Thyroid gland (tissue), 4 donors: Measurements from ENCODE around the gene OR2T1. TPM values are rescaled to one million over a fixed set of nuclear protein-coding genes. Genes with fewer than 3 reads are reported as not detected.

Experiments used
- DNase-seq, 2 donors: peaks; one replicate each; pipeline ENCODE4 v3.0.0-alpha.2; 2019
- H3K27ac ChIP-seq, 3 donors: fragments of 200-600 bp; sonication (generic); 1 replicate in 2 of 3; 2 replicates in 1 of 3; pipeline ENCODE4 v1.5.1; 2016 to 2019; ENCODE audit warnings: mild to moderate bottlenecking in 1 of 3, moderate library complexity in 1 of 3
- H3K27me3 ChIP-seq: fragments of 200-600 bp; sonication (generic); one replicate; pipeline ENCODE4 v1.5.1; 2019
- H3K36me3 ChIP-seq, 2 donors: fragments of 200-600 bp; sonication (generic); one replicate each; pipeline ENCODE4 v1.5.1; 2016 to 2019
- H3K4me1 ChIP-seq, 2 donors: fragments of 200-600 bp; sonication (generic); one replicate each; pipeline ENCODE4 v1.5.1; 2017 to 2019
- H3K4me3 ChIP-seq, 3 donors: fragments of 200-600 bp; sonication (generic); replicated peaks in 1 of 3; 1 replicate in 2 of 3; 2 replicates in 1 of 3; pipeline ENCODE4 v1.5.1; 2016; ENCODE audit warnings: mild to moderate bottlenecking in 1 of 3
- H3K9me3 ChIP-seq: fragments of 200-600 bp; sonication (generic); one replicate; pipeline ENCODE4 v1.5.1; 2017
- POLR2A ChIP-seq, 2 donors: fragments of 450-650 bp; IDR thresholded peaks; one replicate each; pipeline ENCODE4 v1.6.1; 2017; ENCODE audit warnings: antibody characterized with exemption in 2 of 2, mild to moderate bottlenecking in 2 of 2, moderate library complexity in 1 of 2
- WGBS, 2 donors: methylation state at CpG; one replicate each; pipeline ENCODE4 v1.1.5; 2017; 5-methylcytosine and 5-hydroxymethylcytosine counted together
- intact Hi-C: fragments of 100-400 bp; cut with DNase I; formaldehyde crosslinking; loops from one replicate; pipeline ENCODE4 v1.15.1; 2023
- total RNA-seq, 4 donors: library from RNA; depleted of rRNA; stranded (reverse); fragments of >200 nt; gene quantifications; one replicate each; pipeline ENCODE4 v1.2.3, GENCODE V29; 2016
- TF ChIP-seq, protein P1 (sequence below), 6 experiments: fragments of 200-600 bp in 3 of 6; fragments of 450-650 bp in 3 of 6; sonication (generic) in 3 of 6; IDR thresholded peaks; one replicate each; pipeline ENCODE4 v1.5.1; 2016 to 2019; ENCODE audit warnings: antibody characterized with exemption in 6 of 6, mild to moderate bottlenecking in 2 of 6, inconsistent platforms in 1 of 6, moderate library complexity in 1 of 6

OR2T1 gene
- total RNA-seq, 4 donors from 2014 or later = not detected

GRCh38 chr1:248373761-248374160 lies 29.1 kb upstream of the OR2T1 start:
- no peaks in the 10 kb centered on the region for H3K4me1 ChIP-seq
- H3K36me3 ChIP-seq = no peaks in the 10 kb centered on the region
- TF ChIP-seq POLR2A (IDR thresholded peaks at IDR 0.05) = no peak
- TF ChIP-seq, protein P1, sequence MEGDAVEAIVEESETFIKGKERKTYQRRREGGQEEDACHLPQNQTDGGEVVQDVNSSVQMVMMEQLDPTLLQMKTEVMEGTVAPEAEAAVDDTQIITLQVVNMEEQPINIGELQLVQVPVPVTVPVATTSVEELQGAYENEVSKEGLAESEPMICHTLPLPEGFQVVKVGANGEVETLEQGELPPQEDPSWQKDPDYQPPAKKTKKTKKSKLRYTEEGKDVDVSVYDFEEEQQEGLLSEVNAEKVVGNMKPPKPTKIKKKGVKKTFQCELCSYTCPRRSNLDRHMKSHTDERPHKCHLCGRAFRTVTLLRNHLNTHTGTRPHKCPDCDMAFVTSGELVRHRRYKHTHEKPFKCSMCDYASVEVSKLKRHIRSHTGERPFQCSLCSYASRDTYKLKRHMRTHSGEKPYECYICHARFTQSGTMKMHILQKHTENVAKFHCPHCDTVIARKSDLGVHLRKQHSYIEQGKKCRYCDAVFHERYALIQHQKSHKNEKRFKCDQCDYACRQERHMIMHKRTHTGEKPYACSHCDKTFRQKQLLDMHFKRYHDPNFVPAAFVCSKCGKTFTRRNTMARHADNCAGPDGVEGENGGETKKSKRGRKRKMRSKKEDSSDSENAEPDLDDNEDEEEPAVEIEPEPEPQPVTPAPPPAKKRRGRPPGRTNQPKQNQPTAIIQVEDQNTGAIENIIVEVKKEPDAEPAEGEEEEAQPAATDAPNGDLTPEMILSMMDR (IDR thresholded peaks at IDR 0.05) = no peak
- no peak overlapping the region for H3K27ac ChIP-seq
- no peak for DNase-seq
- WGBS, 2 donors = 68 to 73% methylated on average over 4 of the region's 4 CpGs
- H3K4me3 ChIP-seq = no peak overlapping the region
- intact Hi-C loops = no loop called here
- H3K9me3 ChIP-seq = no peaks in the 10 kb centered on the region
- H3K27me3 ChIP-seq = no peaks in the 10 kb centered on the region

GRCh38 chr1:248375446-248375845 lies 27.4 kb upstream of the OR2T1 start, which contains the start of gene OR2T6:
TSS of gene OR2T6 (plus strand) at chr1:248375746. CDS start at chr1:248387609, 11,863 bp downstream.
- H3K4me1 ChIP-seq = no peaks in the 10 kb centered on the region
- no peaks in the 10 kb centered on the region for H3K36me3 ChIP-seq
- no peak for DNase-seq
- no peaks in the 10 kb centered on the region for H3K27me3 ChIP-seq
- no peak within 1 kb of the TSS for H3K27ac ChIP-seq
- no peak for TF ChIP-seq POLR2A (IDR thresholded peaks at IDR 0.05)
- TF ChIP-seq, protein P1 (IDR thresholded peaks at IDR 0.05) = no peak
- no peaks in the 10 kb centered on the region for H3K9me3 ChIP-seq
- H3K4me3 ChIP-seq = no peak within 1 kb of the TSS
- intact Hi-C loops = no loop called here

DNA sequence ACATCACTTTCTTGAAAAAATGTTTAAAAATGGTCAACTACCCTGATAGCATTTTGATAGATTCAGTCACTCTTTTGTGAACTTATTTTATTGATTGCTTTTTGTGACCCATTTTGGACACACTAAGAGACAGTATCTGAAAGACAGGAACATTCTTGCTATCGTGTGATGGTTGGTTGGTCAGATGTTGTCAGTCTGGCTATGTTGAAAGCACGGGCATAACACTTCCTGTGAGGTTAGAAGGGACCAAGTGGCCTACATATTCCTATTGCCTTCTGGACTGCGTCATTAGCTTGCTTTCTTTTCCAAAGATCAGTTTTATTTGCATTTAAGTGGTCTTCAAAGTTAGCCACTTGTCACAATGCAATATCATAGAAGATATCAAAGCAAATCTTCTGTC lies 25.9 kb upstream of the OR2T1 start:
- no peaks in the 10 kb centered on the region for H3K9me3 ChIP-seq
- TF ChIP-seq, protein P1 (IDR thresholded peaks at IDR 0.05) = no peak
- TF ChIP-seq POLR2A (IDR thresholded peaks at IDR 0.05) = no peak
- no peaks in the 10 kb centered on the region for H3K27me3 ChIP-seq
- no peak for DNase-seq
- 49 to 55% methylated on average over 3 of the region's 3 CpGs for WGBS, 2 donors
- no peak overlapping the region for H3K27ac ChIP-seq
- H3K36me3 ChIP-seq = no peaks in the 10 kb centered on the region
- H3K4me1 ChIP-seq = no peaks in the 10 kb centered on the region
- intact Hi-C loops = no loop called here
- no peak overlapping the region for H3K4me3 ChIP-seq

GRCh38 chr1:248380854-248381253 lies 22.0 kb upstream of the OR2T1 start:
- intact Hi-C loops = no loop called here
- Histone ChIP-seq H3K27me3 (no peaks in the 10 kb centered on the region), H3K27ac (no peak overlapping the region), H3K4me3 (no peak overlapping the region), H3K36me3 (no peaks in the 10 kb centered on the region), H3K9me3 (no peaks in the 10 kb centered on the region), H3K4me1 (no peaks in the 10 kb centered on the region)
- WGBS, 2 donors = 94 to 96% methylated on average over 3 of the region's 3 CpGs
- no peak for TF ChIP-seq POLR2A (IDR thresholded peaks at IDR 0.05)
- TF ChIP-seq, protein P1 (IDR thresholded peaks at IDR 0.05) = no peak
- no peak for DNase-seq

DNA sequence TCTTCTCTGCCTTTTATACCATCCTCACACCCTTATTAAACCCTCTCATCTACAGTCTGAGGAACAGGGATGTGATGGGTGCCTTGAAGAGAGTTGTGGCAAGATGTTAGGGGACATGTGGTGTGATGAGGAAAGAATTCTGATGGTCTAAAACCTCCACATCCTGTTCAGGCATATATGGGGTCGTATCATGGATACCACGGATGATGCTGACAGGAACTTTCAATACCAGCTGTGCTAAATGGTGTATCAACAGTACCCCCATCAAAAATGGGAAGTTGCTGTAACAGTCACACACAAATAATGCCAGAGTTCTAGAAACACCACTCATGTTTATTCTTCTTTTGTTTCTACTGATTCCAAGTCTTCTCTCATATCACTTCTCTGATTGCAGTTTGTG lies 14.4 kb upstream of the OR2T1 start:
- no peaks in the 10 kb centered on the region for H3K36me3 ChIP-seq
- no peak overlapping the region for H3K27ac ChIP-seq
- TF ChIP-seq, protein P1 (IDR thresholded peaks at IDR 0.05) = no peak
- no peak for TF ChIP-seq POLR2A (IDR thresholded peaks at IDR 0.05)
- no peaks in the 10 kb centered on the region for H3K4me1 ChIP-seq
- intact Hi-C loops = no loop called here
- DNase-seq = no peak
- H3K27me3 ChIP-seq = no peaks in the 10 kb centered on the region
- H3K9me3 ChIP-seq = no peaks in the 10 kb centered on the region
- no peak overlapping the region for H3K4me3 ChIP-seq
- WGBS, 2 donors = 63 to 64% methylated on average over 2 of the region's 2 CpGs
